NCI-H1105 treated with DMSO at 0.1 percent for 48 hours (cell line): Measurements from ENCODE around the gene MANSC1.
"Not testable (repeated sequence)": the region's sequence is repeated elsewhere in the genome, so short reads cannot be mapped to it uniquely, and the experiment has no call there.

Experiments used
- DNase-seq: peaks from one replicate; lab custom pipeline; 2025; lab: John Stamatoyannopoulos, UW

MANSC1 gene

GRCh38 chr12:12323591-12323990, 26.5 kb downstream of the MANSC1 start:
- DNase-seq = no peak

- no peak for DNase-seq
Observed at GRCh38 chr12:12323118-12323517, 26.9 kb downstream of the MANSC1 start.

- DNase-seq = no peak
Observed at GRCh38 chr12:12319451-12320183, 30.4 kb downstream of the MANSC1 start.

- no peak for DNase-seq
Observed at GRCh38 chr12:12315838-12316237, 34.2 kb downstream of the MANSC1 start.

- not testable (repeated sequence) for DNase-seq
Observed at GRCh38 chr12:12310695-12311094, 39.3 kb downstream of the MANSC1 start.

- no peak for DNase-seq
Observed at GRCh38 chr12:12305568-12306300, 44.3 kb downstream of the MANSC1 start.

GRCh38 chr12:12302976-12303375, 47.1 kb downstream of the MANSC1 start:
- no peak for DNase-seq

- DNase-seq = no peak
Observed at GRCh38 chr12:12301122-12301521, 48.9 kb downstream of the MANSC1 start.

- DNase-seq = no peak
Observed at GRCh38 chr12:12297201-12297830, 52.7 kb downstream of the MANSC1 start.

GRCh38 chr12:12294215-12295005, 55.6 kb downstream of the MANSC1 start:
- no peak for DNase-seq

- DNase-seq = no peak
Observed at GRCh38 chr12:12290206-12290605, 59.8 kb downstream of the MANSC1 start.

- no peak for DNase-seq
Observed at GRCh38 chr12:12286441-12286840, 63.6 kb downstream of the MANSC1 start.

- no peak for DNase-seq
Observed at GRCh38 chr12:12282761-12283425, 67.1 kb downstream of the MANSC1 start.

- DNase-seq = no peak
Observed at GRCh38 chr12:12282202-12282601, 67.8 kb downstream of the MANSC1 start.

- no peak for DNase-seq
Observed at GRCh38 chr12:12281134-12281533, 68.9 kb downstream of the MANSC1 start.

- no peak for DNase-seq
Observed at GRCh38 chr12:12278899-12279298, 71.1 kb downstream of the MANSC1 start.
